RCC 7860 (cell line): ENCODE data around the gene CYP39A1.

Source experiments
- DNase-seq: peaks from one replicate; pipeline ENCODE4 v3.0.0-alpha.2; 2015; ENCODE audit warnings: low spot score
- FAIRE-seq: peaks from 2 replicates; lab custom pipeline; 2012; peaks lifted over from hg19 to GRCh38; lab: Jason Lieb, UNC

Gene CYP39A1

DNA sequence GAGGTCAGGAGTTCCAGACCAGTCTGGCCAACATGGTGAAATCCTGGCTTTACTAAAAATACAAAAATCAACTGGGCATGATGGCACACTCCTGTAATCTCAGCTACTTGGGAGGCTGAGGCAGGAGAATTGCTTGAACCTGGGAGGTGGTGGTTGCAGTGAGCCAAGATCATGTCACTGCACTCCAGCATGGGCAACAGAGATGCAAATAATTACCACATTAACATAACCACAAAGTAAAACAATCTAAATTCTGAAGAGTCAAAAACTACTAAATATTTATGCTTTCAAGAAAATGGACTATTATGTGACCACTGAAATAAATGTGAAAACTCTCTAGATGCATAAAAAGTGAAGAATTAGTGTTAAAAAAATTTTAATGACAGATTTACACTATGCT, 59.9 kb downstream of the CYP39A1 start:
- no peak for DNase-seq
- no peak for FAIRE-seq

- FAIRE-seq = no peak
- no peak for DNase-seq
These were observed 60.6 kb downstream of the CYP39A1 start for GRCh38 chr6:46592046-46592445.

- no peak for FAIRE-seq
- DNase-seq = no peak
These were observed 61.9 kb downstream of the CYP39A1 start for GRCh38 chr6:46590765-46591164.

DNA sequence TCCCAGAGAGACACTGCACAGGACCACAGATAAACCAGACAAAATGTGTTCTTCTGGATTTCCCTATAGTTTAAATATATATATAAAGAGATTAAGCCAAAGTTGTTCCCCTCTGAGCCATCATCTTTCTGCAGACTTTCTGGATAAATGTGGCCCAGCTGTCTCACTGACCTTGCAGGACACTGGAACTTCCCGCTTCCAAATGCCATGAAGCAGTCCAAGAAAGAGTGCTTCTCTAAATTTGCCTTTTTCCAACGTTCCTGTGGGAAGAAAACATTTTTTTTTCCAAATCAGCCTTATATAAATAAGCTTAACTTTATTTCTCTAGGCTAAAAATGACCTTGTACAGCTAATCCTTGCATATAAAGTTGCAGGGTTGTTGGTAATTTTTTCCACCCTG, 65.7 kb downstream of the CYP39A1 start:
- no peak for FAIRE-seq
- DNase-seq = no peak

DNA sequence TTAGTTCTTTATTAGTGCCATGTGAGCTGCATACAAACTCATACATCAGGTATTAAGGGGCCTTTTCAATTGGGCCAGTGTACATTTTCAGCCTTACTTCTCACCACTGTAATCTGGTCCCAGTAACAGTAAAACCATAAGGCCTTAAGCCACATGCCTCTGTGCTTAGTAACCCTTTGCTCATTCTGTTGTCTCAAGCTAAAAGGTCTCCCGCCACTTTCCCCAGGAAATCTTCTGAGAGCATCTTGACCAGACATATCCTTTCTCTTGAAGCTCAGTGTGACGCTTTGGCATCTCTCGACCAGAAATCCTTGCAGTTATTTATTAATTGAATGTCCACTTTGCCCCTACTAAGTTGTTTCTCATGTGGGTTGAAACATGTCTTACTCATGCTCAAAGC, 68.0 kb downstream of the CYP39A1 start:
- FAIRE-seq = no peak
- no peak for DNase-seq

DNA sequence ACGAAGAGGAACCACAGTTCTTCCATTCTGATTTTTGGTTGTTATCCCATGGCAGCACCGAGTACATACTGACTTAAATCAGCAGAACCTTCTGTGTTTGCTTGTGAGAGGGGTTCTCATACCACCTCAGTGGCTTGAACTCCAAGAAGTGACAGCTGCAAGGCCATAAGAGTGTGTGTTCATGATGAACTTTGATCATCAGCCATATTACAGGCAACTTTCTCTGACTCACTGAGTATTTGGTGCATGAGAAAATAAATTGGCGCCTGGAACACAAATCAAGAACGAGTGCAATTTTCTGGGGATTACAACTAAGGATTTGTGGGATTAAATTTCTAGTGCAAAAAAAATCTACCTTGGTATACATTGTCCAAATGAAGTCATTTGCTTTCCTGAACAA, 68.9 kb downstream of the CYP39A1 start:
- FAIRE-seq = no peak
- no peak for DNase-seq

DNA sequence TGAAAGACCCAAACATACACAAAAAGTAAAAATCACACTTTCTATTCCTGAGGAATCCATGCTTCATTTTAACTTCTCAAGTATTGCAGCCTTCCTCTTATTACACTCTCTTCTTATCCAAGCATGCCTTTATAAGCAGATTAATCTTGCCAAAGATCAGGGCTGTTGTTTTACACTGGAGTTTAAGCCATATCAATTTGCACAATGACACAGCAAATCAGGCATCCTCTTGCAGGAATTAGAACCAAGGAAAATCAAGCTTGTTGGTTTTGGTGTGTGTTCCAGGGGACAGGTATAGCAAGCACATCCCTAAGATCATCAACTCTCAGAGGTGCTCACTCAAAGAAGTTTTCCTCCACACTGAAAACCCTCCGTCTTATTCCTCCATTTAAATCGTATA, 69.5 kb downstream of the CYP39A1 start:
- DNase-seq (no peak), FAIRE-seq (no peak)

GRCh38 chr6:46581459-46582177, 71.0 kb downstream of the CYP39A1 start:
- DNase-seq (no peak), FAIRE-seq (no peak)

GRCh38 chr6:46575530-46575929, 77.1 kb downstream of the CYP39A1 start:
- FAIRE-seq (no peak), DNase-seq (no peak)

- FAIRE-seq (no peak), DNase-seq (no peak)
These were observed 79.5 kb downstream of the CYP39A1 start for GRCh38 chr6:46573140-46573539.

- no peak for DNase-seq
- no peak for FAIRE-seq
These were observed 87.1 kb downstream of the CYP39A1 start for GRCh38 chr6:46565531-46565930.

DNA sequence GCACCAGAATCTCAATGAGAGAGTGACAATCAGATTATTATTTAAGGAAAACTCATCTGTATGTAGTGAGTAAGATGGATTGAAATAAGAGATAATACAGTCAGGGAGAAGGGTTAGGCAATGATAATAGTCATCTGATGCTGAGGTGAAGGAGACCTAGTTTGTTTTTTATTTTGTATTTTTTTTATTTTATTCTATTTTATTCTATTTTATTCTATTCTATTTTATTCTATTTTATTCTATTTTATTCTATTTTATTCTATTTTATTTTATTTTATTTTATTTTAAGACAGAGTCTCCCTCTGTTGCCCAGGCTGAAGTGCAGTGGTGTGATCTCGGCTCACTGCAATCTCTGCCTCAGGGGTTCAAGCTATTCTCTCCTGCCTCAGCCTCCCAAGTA, 88.7 kb downstream of the CYP39A1 start:
- FAIRE-seq = no peak
- no peak for DNase-seq

DNA sequence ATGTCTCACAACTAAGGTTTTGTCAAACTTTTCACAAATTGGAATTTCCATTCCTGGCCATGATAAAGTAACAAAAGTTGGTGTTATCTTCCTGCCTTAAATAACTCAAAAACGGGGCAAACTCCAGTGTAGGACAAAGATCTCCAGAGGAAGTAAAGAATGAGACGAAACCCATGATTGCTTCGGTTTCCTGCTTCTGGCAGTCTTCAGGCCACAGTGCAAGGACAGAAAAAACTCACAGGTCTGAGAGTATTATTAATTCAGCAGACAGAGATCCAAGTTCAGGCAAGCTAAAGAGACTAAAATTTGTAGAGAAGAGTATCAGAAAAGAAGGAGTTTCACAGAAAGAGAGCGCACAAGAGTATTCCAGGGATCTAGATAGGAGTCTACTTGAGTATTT, 96.6 kb downstream of the CYP39A1 start:
- DNase-seq (no peak), FAIRE-seq (no peak)

DNA sequence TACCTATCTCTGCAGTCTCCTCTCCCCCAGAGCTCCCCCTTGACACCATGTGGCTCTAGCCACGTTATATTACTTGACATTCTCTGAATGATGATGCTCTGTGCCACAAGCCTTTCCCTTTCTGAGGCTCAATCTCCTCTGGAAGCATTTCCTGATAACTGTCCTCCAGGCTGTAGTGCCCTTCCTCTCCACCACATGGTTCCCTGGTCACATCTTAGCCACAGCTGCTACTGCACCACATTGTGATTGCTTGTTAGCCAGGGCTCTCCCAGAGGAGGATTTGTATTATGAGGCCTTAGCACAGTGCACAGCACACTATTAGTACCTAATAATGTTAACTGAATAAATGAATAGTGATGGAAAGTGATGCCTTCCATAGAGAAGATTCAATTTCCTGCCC, 97.5 kb downstream of the CYP39A1 start:
- FAIRE-seq (no peak), DNase-seq (no peak)

GRCh38 chr6:46549155-46549554, 103.5 kb downstream of the CYP39A1 start:
- DNase-seq = no peak
- no peak for FAIRE-seq

DNA sequence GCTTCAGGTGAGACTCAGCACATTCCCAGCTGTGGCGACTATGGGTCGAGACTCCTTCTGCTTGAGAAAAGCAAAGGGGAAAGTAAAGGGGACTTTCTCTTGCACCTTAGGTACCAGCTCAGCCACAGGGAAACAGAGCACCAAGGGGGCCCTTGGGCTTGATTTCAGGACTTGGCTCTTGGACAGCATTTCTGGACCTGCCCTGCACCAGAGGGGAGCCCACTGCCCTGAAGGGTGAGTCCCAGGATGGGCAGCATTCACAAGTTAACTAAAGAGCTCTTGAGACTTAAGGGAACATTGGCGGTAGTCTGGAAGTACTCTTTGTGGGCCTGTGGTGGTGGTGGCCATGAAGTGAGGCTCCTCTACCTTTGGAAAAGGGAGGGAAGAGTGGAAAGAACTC, 111.1 kb downstream of the CYP39A1 start:
- no peak for DNase-seq
- FAIRE-seq = no peak

DNA sequence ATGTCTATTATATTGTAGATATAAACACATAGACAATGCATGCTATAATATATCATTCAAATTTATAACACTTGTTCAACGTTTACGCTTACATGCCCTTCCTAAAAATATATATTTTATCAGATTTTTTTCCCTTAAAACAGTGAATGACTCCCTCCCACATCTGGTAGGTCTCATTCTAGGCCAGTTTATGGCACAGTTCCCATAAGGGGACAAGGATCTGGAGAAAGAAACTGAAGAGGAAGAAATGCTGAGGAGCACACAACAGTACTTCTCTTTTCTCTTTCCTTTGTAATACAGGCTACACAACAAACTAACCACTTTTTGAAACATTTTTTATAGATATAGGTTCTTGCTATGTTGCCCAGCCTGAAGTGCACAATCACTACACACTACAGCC, 112.8 kb downstream of the CYP39A1 start:
- DNase-seq (no peak), FAIRE-seq (no peak)

GRCh38 chr6:46538800-46539480, 113.7 kb downstream of the CYP39A1 start:
- FAIRE-seq (no peak), DNase-seq (no peak)

DNA sequence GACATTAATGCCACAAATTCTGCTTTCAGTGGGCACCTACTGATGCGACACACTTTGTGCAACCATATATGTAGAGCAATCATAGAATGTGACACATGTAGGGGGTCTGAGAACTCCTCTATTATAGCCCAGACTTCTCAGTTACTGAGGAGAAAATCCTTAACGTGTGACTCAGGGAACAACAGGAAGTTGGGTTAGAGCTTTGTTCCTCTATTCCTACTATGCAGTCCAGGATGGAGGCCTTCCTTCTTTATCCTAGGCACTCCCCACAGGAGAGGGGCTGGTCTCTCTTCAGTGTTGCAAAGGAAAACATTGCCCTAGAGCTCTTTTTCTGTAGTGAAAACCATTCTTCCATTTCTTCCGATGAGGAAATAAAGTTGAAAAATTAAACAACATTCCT, 121.7 kb downstream of the CYP39A1 start:
- FAIRE-seq (no peak), DNase-seq (no peak)

DNA sequence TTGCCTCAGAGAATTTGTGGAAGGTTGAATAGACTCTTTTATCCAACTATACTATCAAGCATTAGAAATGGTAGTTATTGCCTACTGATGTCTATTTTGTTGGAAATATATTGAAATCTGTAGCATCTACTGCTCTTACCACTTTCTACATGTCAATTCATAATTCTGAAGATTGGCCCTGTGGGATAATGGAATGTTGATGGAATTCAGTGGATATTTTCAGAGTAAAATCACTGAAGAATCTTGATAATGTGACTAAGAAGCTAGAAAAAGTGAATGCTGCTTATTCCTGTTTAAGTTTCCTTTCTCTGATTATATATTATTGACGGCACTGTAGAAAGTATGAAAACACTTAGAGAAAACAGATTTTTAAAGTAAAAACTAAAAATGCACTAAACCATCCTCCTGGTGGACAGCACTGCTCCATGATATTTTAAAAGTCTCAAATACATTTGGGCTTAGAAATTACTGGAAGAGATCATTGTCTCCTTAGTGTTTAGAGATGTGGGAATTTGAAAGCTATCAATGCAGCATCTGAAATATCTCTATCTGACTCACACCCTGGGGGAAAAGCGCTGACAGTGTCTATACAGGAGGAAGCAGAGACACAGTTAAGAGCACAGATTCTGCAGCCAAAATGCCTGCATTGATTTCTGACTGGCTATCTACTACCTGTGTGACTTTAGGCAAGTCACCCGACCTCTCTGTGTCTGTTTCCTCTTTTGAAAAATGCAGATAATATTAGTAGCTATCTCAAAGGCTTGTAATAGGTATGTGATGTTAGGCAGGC, 123.5 kb downstream of the CYP39A1 start:
- FAIRE-seq (no peak), DNase-seq (no peak)

DNA sequence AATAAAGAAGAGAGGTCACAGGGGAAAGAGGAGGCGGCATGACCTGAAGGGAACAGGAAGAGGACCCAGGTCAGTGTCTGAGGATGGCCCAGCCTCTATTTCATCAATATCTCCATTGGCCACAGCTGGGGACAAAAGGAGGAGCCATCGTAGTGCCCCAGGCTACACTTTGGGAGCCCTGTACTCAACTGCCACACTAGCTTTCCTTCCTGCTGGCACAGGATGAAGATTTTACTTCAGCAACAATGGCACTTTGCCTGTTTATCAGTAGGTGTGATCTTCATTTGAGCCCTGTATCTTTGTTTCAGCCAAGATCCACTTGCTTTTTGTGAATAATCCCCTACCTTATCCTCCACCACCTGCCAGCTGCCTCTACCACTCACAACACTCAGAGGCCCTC, 126.0 kb downstream of the CYP39A1 start:
- FAIRE-seq = no peak
- no peak for DNase-seq

DNA sequence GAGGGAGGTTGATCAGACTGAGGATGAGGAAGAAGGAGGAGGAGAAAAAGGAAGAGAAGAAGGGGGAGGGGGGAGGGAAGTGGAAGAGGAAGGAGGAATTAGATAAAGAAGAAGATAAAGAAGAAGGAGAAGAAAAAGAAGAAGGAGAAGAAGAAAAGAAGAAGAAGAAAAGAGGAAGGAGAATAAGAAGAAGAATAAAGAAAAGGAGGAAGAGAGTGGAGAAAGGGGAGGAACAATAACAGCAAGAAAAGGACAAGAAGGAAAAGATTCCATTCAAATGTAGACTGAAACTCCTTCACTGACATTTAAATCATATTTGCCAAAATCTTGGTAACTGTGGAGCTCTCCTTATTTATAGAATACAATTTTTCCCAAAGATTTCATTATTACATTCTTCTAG, 127.0 kb downstream of the CYP39A1 start:
- DNase-seq = no peak
- no peak for FAIRE-seq
